ENCODE data around the gene LSG1.

GRCh38 chr3:194696702-194697101 is 24.7 kb upstream of the LSG1 start:
- no peak for TF ChIP-seq CTCF (IDR thresholded peaks at IDR 0.05)
- TF ChIP-seq POLR2A (IDR thresholded peaks at IDR 0.05), result no peak
